Left ventricle myocardium inferior (tissue), 1 donor: ENCODE data around the gene DLL1. TPM values are rescaled to one million over a fixed set of nuclear protein-coding genes. Genes with fewer than 3 reads are reported as not detected.
A peak's percentile ranks its signal among the peaks of the same experiment; 100 is the strongest.

ENCODE experiments used
- DNase-seq: peaks from one replicate; pipeline ENCODE4 v3.0.0-alpha.2; 2020
- H3K27ac ChIP-seq: fragments of 200-600 bp; replicated peaks from 2 replicates; pipeline ENCODE4 v1.8.0; 2021
- H3K27me3 ChIP-seq: fragments of 200-600 bp; 2 replicates; pipeline ENCODE4 v1.8.0; 2021; ENCODE audit warnings: low read depth
- H3K36me3 ChIP-seq: fragments of 200-600 bp; 2 replicates; pipeline ENCODE4 v1.8.0; 2021
- H3K4me1 ChIP-seq: fragments of 200-600 bp; 2 replicates; pipeline ENCODE4 v1.8.0; 2021
- H3K4me3 ChIP-seq: fragments of 200-600 bp; 2 replicates; pipeline ENCODE4 v1.8.0; 2021; ENCODE audit warnings: mild to moderate bottlenecking, moderate library complexity
- H3K9me3 ChIP-seq: fragments of 200-600 bp; replicated peaks from 2 replicates; pipeline ENCODE4 v1.8.0; 2021
- CTCF ChIP-seq: fragments of 200-600 bp; IDR thresholded peaks from 2 replicates; pipeline ENCODE4 v1.8.0; 2021; ENCODE audit warnings: antibody characterized with exemption, mild to moderate bottlenecking, borderline replicate concordance
- intact Hi-C: fragments of 100-400 bp; cut with micrococcal nuclease; formaldehyde crosslinking; loops from one replicate; pipeline ENCODE4 v1.11.0; 2022
- microRNA-seq: library from miRNA; unstranded; fragments of <30 nt; microRNA quantifications from one replicate; pipeline ENCODE4 v1.2.0, GENCODE V29; 2020
- total RNA-seq: library from RNA; stranded (reverse); fragmentation: NEBNext Ultra II Directional; extraction: Animal tissue kit (Norgen Biotek cat#: 25700); gene quantifications from one replicate; pipeline ENCODE4 v1.2.1, GENCODE V29; 2021
- donor health status: DM: no; HTN: yes; CAD: no; lungs with severe emphysema.

The DLL1 gene
- total RNA-seq, 1 donor from 2014 or later: 11.7 TPM

GRCh38 chr6:170234419-170234818 is 56.5 kb downstream of the DLL1 start:
- H3K27me3 ChIP-seq: peaks cover 8% of the 10 kb centered on the region
- no peak overlapping the region for H3K4me3 ChIP-seq
- H3K36me3 ChIP-seq: no peaks in the 10 kb centered on the region
- no peak for TF ChIP-seq CTCF
- H3K27ac ChIP-seq: no peak overlapping the region
- no peak for DNase-seq
- intact Hi-C loops: no loop called here
- H3K4me1 ChIP-seq: peaks cover 11% of the 10 kb centered on the region
- H3K9me3 ChIP-seq: no peaks in the 10 kb centered on the region

- no peaks in the 10 kb centered on the region for H3K9me3 ChIP-seq
- peak; percentile 7 for DNase-seq
- H3K4me3 ChIP-seq: no peak overlapping the region
- peaks cover 1% of the 10 kb centered on the region for H3K27me3 ChIP-seq
- no peak for TF ChIP-seq CTCF
- peaks cover 11% of the 10 kb centered on the region for H3K4me1 ChIP-seq
- intact Hi-C loops: no loop called here
- no peak overlapping the region for H3K27ac ChIP-seq
- no peaks in the 10 kb centered on the region for H3K36me3 ChIP-seq
Measured at GRCh38 chr6:170233286-170234205, 57.3 kb downstream of the DLL1 start.

Small RNA genes within 50 kb of the gene (microRNA-seq; reads per million reads assigned to microRNA genes)
- gene MIR4644: not detected

Other genes with a start within 250 kb of the DLL1 start
- 20.1 TPM for gene FAM120B, start 15.7 kb upstream of the DLL1 start, total RNA-seq